GM19043 (cell line): Measurements from ENCODE around the gene DNAJC11.

Experiments
- ATAC-seq: cut with Tn5 transposase; IDR thresholded peaks from one replicate; pipeline ENCODE4 v1.9.1; 2021; ENCODE audit warnings: low read depth; ENCODE audit not compliant: unreplicated experiment

DNAJC11 gene

DNA sequence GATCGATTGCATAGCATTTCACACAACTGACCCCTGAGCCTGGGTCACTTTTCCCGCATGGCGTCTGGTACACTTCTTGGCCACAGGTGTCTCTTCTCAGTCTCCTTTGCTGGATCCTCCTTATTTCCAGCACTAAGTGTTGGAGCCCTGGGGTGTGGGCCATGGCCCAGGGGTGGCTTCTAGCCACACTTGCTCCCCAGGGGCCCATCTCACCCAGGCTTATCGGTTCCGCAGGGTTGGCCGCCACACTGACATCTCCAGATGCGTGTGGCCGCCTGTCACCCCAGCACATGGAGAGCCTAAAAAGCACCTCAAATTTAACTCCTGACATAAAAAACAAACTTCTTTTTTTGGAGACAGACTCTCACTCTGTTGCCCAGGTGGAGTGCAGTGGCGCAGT lies 74.6 kb downstream of the DNAJC11 start:
- ATAC-seq = no peak

DNA sequence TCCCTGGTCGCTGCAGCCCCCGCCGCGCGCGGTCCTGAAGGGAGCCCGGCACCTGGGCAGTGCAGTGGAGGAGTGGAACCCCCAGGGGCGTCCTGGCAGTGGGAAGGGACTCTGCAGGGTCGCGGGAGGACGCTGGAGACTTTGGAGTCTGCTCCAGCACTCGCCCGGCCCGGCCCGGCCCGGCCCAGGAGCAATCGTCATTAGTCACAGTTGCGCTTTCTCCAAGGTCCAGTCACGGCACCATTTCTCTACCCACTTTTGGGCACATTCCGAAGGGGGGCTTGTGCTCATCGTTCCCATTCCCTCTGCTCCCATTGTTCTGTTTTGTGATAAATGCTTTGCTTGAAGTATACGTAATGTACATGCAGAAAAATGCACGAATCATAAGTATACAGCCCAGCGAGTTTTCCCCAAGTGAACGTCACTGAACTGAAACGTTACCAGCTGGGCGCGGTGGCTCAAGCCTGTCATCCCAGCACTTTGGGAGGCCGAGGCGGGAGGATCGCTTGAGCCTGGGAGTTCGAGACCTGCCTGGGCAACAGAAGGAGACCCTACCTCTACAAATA lies 75.9 kb downstream of the DNAJC11 start:
- peak; percentile 19 for ATAC-seq

- ATAC-seq = peak; percentile 86
Observed at GRCh38 chr1:6624710-6625583, 76.7 kb downstream of the DNAJC11 start, which contains the start of gene THAP3. Gene THAP3 (plus strand): TSS chr1:6624868. CDS start chr1:6625219, 351 bp downstream.

GRCh38 chr1:6623269-6623965 lies 78.2 kb downstream of the DNAJC11 start:
- no peak for ATAC-seq

DNA sequence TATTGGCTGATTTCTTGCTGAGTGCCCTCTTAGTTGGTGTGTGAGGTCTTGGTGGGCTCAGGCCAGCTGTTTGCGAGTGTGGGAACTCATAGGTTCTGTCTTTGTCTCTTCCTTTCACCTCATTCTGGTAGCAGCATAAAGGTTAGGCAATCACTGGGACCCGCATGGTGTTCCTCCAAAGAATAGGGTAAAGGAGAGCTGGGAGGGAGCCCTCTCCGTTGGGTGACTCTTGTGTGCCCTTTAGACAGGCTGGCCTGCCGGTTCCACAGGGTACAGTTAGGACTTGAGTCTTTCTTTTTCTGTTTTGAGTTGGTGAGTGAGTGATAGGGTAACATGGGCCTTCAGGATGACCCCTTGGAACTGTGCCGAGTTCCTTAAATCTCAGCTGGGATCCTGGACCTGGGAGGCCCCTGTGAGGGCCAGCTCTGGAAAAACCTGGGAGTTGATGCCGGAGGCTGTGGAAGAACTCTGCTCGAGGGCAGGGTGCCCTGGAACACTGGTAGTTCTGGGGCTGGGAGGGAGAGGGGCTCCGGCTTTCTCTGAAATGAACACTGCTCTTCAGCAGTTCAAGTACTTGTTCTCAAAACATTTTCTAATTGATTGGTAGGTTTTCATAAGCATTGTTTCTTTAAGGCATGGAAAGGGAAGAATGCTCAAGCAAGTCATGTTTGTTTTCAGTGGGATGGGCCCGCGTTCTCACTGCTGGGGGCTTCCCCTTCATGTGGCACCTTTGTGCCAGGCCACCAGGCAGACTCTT lies 79.0 kb downstream of the DNAJC11 start:
- ATAC-seq = no peak

GRCh38 chr1:6621429-6622391 lies 79.9 kb downstream of the DNAJC11 start:
- ATAC-seq = no peak

DNA sequence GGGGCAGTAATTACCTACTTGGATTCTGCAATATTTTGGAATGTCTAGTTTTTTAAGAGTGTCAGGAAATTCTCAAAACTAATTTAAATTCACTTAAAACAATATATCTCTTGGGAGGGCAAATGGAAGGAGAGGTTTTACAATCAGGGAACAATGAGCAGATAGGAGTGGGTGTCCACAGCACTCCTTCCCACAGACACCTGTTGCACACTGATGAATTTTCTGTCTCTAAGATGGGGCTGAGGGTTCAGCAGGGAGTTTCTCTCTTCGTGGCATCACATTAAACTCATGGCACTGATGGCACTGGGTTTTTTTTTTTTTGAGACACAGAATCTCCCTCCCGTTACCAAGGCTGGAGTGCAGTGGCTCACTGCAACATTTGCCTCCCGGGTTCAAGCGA lies 82.6 kb downstream of the DNAJC11 start:
- no peak for ATAC-seq

- ATAC-seq = no peak
Observed at GRCh38 chr1:6614929-6615785, 86.5 kb downstream of the DNAJC11 start.

- no peak for ATAC-seq
Observed at GRCh38 chr1:6614019-6614928, 87.3 kb downstream of the DNAJC11 start.

DNA sequence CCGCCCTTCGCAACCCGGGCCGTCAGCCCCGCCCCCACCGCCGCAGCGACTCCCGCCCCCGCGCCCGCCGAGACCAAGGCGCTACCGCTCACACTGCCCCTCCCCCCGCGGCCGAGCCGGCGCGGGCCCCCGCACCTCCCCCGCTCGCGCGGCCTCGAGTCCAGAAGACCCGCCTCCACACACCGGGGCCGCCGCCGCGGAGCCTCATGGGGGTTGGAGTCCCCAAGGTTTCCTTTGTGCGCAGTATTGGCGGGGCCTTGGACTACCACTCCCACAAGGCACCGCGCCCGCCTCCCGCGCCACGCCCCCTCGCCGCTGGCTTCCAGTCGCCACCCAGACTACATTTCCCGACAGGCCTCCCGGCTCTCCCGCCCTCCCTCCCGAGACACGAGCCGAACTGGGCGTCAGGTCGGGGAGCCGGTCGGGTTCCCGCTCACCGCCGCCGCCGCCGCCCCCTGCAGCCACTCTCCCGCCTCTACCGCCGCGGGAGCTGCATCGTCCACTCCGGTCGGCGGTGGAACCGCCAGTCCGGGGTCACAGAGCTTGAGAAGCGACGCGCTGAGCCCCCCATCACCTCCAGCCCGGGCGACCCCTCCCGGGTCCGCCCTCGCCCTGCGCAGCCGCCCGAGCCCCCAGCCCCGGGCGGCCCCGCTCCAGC lies 88.1 kb downstream of the DNAJC11 start, which contains the start of gene PHF13:
TSS of gene PHF13 (plus strand) at position 371 of the 658 bp plus-strand sequence. CDS start 336 bp downstream, outside the sequence.
- ATAC-seq = peak; percentile 97

- peak; percentile 19 for ATAC-seq
Observed at GRCh38 chr1:6612641-6613360, 88.8 kb downstream of the DNAJC11 start.

DNA sequence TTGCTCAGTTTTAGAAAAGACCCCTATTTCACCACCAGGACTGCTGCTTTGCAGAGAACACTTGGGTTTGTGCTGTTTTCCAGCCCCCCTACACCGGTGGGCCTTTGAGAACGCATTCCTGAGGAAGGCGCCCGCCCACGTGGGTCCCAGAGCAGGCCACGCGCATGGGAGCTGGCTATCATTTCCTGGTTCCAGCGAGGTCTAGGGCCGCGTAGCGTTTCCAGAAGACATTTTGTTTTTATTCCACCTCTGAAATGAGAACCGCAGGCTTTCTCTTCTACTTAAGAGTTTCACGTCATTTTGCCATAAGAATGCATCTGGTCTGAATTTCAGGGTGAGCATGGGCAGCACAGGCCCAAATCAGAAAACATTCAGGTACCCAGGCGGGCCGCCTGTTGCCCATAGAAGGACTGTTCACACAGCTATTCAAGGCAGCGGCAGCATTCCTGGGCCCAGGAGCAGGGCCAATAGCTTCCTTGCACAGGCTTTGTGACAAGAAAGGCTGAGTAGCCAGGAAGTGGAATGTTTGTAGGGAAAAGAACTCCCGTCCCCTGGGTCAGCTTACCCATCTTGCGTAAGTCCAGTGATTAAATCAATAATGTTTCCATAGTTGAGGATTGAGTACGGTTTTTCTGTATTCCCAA lies 97.6 kb downstream of the DNAJC11 start:
- ATAC-seq = no peak

- peak; percentile 28 for ATAC-seq
Observed at GRCh38 chr1:6603238-6603914, 98.2 kb downstream of the DNAJC11 start.

DNA sequence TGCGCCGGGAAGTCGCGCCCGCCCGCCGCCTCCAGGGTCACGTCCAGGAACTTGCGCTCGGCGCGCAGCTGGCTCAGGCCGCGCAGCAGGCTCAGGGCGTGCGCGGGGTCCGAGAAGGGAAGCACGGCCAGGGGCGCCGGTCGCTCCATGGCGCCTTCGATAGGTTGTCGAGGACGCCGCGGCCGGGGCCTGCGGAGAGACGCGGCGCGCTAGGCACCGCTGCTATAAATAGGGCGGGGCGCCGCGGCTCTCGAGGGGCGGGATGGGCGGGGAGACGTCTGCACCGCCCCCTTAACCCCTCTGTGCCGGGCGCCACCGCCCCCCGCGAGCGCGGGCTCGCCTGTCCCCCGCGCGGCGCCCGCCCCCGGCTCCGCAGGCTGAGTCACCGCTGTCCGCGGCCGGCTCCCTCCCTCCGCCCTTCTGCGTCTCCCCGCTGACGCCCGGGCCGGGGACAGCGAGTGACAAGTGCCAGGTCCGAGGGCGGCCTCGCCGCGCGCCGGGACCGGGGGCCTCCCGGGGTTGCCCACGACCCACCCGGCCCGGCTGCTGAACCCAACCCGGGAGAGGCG lies 98.9 kb downstream of the DNAJC11 start, which contains the start of gene KLHL21:
TSS of gene KLHL21 (minus strand) at position 201 of the 569 bp plus-strand sequence. CDS start at position 149, 52 bp downstream.
- ATAC-seq = peak; percentile 42
